ENCODE data around the gene ANTXR1. TPM values are rescaled to one million over a fixed set of nuclear protein-coding genes. Genes with fewer than 3 reads are reported as not detected.

The ANTXR1 gene
- total and polyA plus RNA-seq, 4 experiments from 2014 or later, result 0.58 TPM; not detected in 3

DNA sequence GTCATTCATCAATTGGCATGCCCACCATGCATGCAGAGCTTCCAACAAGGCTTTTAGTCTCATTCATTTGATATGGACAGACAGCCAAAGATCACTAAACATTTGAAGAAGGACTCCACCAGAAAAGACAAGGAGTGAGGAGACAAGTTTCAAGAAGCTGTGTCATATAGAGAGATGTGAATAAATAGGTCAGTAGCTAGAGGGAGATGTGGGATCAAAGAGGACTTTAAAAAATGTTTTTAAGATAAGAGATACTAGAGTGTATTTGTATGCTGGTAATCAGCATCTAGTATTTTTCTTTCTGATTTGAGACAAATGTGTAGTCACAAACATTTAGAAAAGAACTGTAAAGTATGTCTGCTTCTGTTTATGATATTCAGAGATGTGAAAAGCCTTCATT lies 48.5 kb downstream of the ANTXR1 start:
- H3K9me3 ChIP-seq (ENCODE audit: control insufficient read depth in 1 of 2, low read length in 2 of 2), result no peaks in the 10 kb centered on the region
- intact Hi-C loops (cut with micrococcal nuclease), result no loop called here
- H3K27ac ChIP-seq (ENCODE audit: low read depth, low read length), result no peak overlapping the region
- H3K4me1 ChIP-seq (ENCODE audit: insufficient read depth, low read length), result no peaks in the 10 kb centered on the region
- no peaks in the 10 kb centered on the region for H3K36me3 ChIP-seq (ENCODE audit: insufficient read depth, low read length)
- POLR2A ChIA-PET (ENCODE audit: partially characterized antibody), result no interaction called here
- no peaks in the 10 kb centered on the region for H3K27me3 ChIP-seq (ENCODE audit: insufficient read depth, low read length)
- H3K4me3 ChIP-seq (ENCODE audit: low read length in 2 of 2), result no peak overlapping the region
- Mint-ChIP-seq H3K4me3 (no peak overlapping the region), H3K9me3 (peaks cover 0 to 21% (median 12%) of the 10 kb centered on the region in 8 donors), H3K4me1 (no peaks in the 10 kb centered on the region), H3K27me3 (peaks cover 32% of the 10 kb centered on the region in 2 donors), H3K36me3 (no peaks in the 10 kb centered on the region), H3K27ac (no peak overlapping the region)
- no peak for DNase-seq
- CTCF ChIA-PET (ENCODE audit: partially characterized antibody), result no interaction called here

DNA sequence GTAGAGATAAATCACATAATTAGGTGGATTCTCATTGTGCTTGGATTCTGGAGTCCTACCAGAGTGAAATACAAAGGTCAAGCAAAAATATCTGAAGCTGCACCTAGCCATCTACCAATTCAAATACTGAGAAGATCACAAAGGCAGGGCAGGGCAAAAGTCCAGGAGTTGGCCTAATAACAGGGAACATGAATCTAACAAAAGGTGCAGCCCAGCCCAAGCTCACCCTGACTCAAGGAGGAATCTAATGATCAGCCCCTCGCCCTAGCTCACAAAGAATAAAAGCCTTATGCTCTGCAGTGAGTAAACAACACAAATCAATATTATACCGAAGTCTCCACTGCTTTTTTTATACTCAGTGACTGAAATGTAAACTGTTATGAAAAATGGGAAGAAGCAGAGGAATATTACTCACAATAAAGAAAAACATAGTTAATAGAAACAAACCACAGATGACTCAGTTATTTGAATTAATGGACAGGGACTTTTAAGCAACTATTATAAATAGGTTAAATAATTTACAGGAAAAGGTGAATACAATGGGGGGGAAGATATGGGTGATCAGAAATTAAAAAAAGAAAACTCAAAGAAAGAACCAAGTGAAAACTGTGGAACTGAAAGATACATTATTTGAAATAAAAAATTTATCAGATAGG lies 49.5 kb downstream of the ANTXR1 start:
- H3K36me3 ChIP-seq (ENCODE audit: insufficient read depth, low read length), result no peaks in the 10 kb centered on the region

DNA sequence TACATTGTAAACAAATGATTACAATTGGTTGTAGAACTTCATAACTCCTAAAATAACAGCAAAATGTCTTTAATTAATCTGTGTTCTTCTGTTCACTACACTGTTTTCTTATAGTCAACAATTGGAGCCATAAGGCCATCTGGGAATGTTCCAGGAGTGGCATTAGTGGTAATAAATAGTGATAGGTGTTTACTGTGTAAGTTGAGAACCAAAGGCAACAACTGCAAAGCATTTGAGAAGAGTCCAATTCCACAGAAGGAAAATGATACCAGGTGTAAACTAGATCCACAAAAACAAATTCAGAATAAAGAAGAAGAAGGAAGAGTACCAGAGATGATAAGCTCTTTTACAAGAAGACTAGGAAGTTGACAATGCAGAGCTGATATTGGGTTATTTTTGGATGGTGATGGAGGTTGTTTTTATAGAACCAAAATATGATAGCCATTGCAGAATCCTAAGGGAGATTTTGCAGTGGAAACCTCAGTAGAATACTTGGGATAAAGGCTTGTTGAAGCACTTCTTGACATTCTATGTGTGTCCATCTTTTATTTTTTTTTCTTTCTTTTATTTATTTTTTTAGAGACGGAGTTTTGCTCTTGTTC lies 52.9 kb downstream of the ANTXR1 start:
- Histone ChIP-seq H3K4me3 (ENCODE audit: low read length in 2 of 2) (no peak overlapping the region), H3K4me1 (ENCODE audit: insufficient read depth, low read length) (no peaks in the 10 kb centered on the region), H3K27ac (ENCODE audit: low read depth, low read length) (no peak overlapping the region), H3K9me3 (ENCODE audit: control insufficient read depth in 1 of 2, low read length in 2 of 2) (no peaks in the 10 kb centered on the region), H3K27me3 (ENCODE audit: insufficient read depth, low read length) (no peaks in the 10 kb centered on the region), H3K36me3 (ENCODE audit: insufficient read depth, low read length) (no peaks in the 10 kb centered on the region)
- CTCF ChIA-PET (ENCODE audit: partially characterized antibody), result no interaction called here
- POLR2A ChIA-PET (ENCODE audit: partially characterized antibody), result no interaction called here
- intact Hi-C loops (cut with micrococcal nuclease), result no loop called here
- Mint-ChIP-seq H3K4me1 (no peaks in the 10 kb centered on the region), H3K27me3 (peaks cover 20% of the 10 kb centered on the region in 2 donors), H3K27ac (no peak overlapping the region), H3K36me3 (no peaks in the 10 kb centered on the region), H3K9me3 (peaks cover 0 to 21% (median 12%) of the 10 kb centered on the region in 8 donors), H3K4me3 (no peak overlapping the region)
- no peak for DNase-seq

More for the DNA sequence above, 49.5 kb downstream of the ANTXR1 start:
- intact Hi-C loops (cut with micrococcal nuclease), result no loop called here
- H3K4me1 Mint-ChIP-seq, result no peaks in the 10 kb centered on the region
- DNase-seq, result no peak
- no peaks in the 10 kb centered on the region for H3K36me3 Mint-ChIP-seq
- no peaks in the 10 kb centered on the region for H3K27me3 ChIP-seq (ENCODE audit: insufficient read depth, low read length)
- peaks cover 0 to 21% (median 12%) of the 10 kb centered on the region in 8 donors for H3K9me3 Mint-ChIP-seq
- CTCF ChIA-PET (ENCODE audit: partially characterized antibody), result no interaction called here
- peaks cover 32 to 34% of the 10 kb centered on the region in 2 donors for H3K27me3 Mint-ChIP-seq
- H3K27ac Mint-ChIP-seq, result no peak overlapping the region
- no peak overlapping the region for H3K27ac ChIP-seq (ENCODE audit: low read depth, low read length)
- no peaks in the 10 kb centered on the region for H3K4me1 ChIP-seq (ENCODE audit: insufficient read depth, low read length)
- no peak overlapping the region for H3K4me3 Mint-ChIP-seq
- POLR2A ChIA-PET (ENCODE audit: partially characterized antibody), result no interaction called here
- no peaks in the 10 kb centered on the region for H3K9me3 ChIP-seq (ENCODE audit: control insufficient read depth in 1 of 2, low read length in 2 of 2)
- H3K4me3 ChIP-seq (ENCODE audit: low read length in 2 of 2), result no peak overlapping the region

DNA sequence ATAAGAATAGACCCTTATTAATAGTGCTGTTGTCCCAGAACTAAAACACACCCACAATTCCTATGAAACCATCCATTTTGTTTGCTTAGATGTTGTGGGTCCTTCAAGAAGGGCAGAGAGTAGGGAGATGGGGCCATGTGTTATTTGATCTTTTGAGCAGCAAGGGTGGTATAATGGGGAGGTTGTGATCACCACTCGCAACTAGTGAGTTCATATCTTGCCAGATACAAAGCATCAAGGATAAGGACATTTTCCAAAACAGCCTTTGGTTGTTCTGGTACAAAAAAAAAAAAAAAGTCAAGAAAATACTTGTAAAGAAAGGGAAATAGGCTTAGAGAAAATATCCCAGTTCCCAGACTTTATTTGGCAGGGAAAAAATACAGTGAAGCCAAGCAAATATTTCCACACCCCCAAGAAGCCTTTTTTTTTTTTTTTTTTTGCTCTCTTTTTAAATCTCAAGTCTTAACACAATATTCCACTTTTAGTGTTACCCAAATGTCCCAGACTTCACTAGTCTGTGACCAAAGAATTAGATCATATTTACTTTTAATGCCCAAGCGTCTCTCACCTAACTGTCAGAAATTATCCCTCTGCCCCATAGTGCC lies 54.1 kb downstream of the ANTXR1 start:
- Mint-ChIP-seq H3K4me1 (no peaks in the 10 kb centered on the region), H3K27ac (no peak overlapping the region), H3K27me3 (peaks cover 8 to 9% of the 10 kb centered on the region in 2 donors), H3K36me3 (no peaks in the 10 kb centered on the region), H3K4me3 (no peak overlapping the region), H3K9me3 (peaks cover 0 to 17% (median 12%) of the 10 kb centered on the region in 8 donors)
- Histone ChIP-seq H3K27me3 (ENCODE audit: insufficient read depth, low read length) (no peaks in the 10 kb centered on the region), H3K9me3 (ENCODE audit: control insufficient read depth in 1 of 2, low read length in 2 of 2) (no peaks in the 10 kb centered on the region), H3K4me1 (ENCODE audit: insufficient read depth, low read length) (no peaks in the 10 kb centered on the region), H3K27ac (ENCODE audit: low read depth, low read length) (no peak overlapping the region), H3K4me3 (ENCODE audit: low read length in 2 of 2) (no peak overlapping the region), H3K36me3 (ENCODE audit: insufficient read depth, low read length) (no peaks in the 10 kb centered on the region)
- no peak for DNase-seq
- ChIA-PET CTCF (ENCODE audit: partially characterized antibody) (no interaction called here), POLR2A (ENCODE audit: partially characterized antibody) (no interaction called here)
- intact Hi-C loops (cut with micrococcal nuclease), result no loop called here

DNA sequence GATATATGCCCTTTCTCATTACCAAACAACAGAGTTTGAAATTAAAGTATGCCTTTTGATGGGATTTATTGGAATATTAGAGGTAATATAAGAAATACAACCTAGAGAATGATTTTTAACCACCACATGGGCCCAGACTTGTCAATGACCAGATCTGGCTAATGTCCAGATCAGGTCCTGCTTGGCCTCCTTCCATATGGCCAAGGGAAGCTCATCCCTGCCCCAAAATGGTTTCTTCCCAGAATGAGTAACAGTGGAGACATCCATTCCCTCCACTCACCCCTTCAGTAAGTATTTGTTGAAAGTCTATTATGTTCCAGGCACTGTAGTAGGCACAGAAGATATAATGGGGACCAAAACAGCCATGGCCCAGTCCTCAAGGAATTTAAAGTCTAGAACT lies 54.9 kb downstream of the ANTXR1 start:
- no peaks in the 10 kb centered on the region for H3K4me1 ChIP-seq (ENCODE audit: insufficient read depth, low read length)
- Mint-ChIP-seq H3K36me3 (no peaks in the 10 kb centered on the region), H3K4me3 (no peak overlapping the region), H3K27ac (no peak overlapping the region), H3K27me3 (peaks cover 7% of the 10 kb centered on the region in 2 donors), H3K4me1 (no peaks in the 10 kb centered on the region), H3K9me3 (peaks cover 0 to 13% (median 10%) of the 10 kb centered on the region in 8 donors)
- no peaks in the 10 kb centered on the region for H3K27me3 ChIP-seq (ENCODE audit: insufficient read depth, low read length)
- no peaks in the 10 kb centered on the region for H3K36me3 ChIP-seq (ENCODE audit: insufficient read depth, low read length)
- intact Hi-C loops (cut with micrococcal nuclease), result no loop called here
- no peak overlapping the region for H3K4me3 ChIP-seq (ENCODE audit: low read length in 2 of 2)
- H3K9me3 ChIP-seq (ENCODE audit: control insufficient read depth in 1 of 2, low read length in 2 of 2), result no peaks in the 10 kb centered on the region
- ChIA-PET POLR2A (ENCODE audit: partially characterized antibody) (no interaction called here), CTCF (ENCODE audit: partially characterized antibody) (no interaction called here)
- H3K27ac ChIP-seq (ENCODE audit: low read depth, low read length), result no peak overlapping the region
- DNase-seq, result no peak

DNA sequence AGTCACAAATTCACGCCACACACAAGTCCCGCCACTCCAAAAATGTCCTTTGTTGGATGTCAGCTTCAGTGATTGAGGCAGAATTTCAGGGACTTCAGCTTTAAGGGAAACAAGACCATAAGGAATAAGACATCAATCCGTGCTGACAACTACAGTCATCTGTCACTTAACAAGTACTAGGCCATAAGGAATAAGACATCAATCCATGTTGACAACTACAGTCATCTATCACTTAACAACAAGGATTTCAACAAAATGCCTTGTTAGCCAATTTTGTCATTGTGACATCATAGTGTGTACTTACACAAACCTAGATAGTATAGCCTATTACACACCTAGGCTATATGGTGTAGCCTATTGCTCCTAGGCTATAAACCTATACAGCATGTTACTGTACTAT lies 58.0 kb downstream of the ANTXR1 start:
- no peaks in the 10 kb centered on the region for H3K9me3 ChIP-seq (ENCODE audit: control insufficient read depth in 1 of 2, low read length in 2 of 2)
- no peak overlapping the region for H3K27ac ChIP-seq (ENCODE audit: low read depth, low read length)
- Mint-ChIP-seq H3K9me3 (peaks cover 0 to 2% (median 0%) of the 10 kb centered on the region in 8 donors), H3K36me3 (no peaks in the 10 kb centered on the region), H3K27ac (no peak overlapping the region), H3K27me3 (peaks cover 3 to 4% of the 10 kb centered on the region in 2 donors), H3K4me1 (no peaks in the 10 kb centered on the region), H3K4me3 (no peak overlapping the region)
- no peak for DNase-seq
- no peaks in the 10 kb centered on the region for H3K27me3 ChIP-seq (ENCODE audit: insufficient read depth, low read length)
- intact Hi-C loops (cut with micrococcal nuclease), result no loop called here
- H3K4me3 ChIP-seq (ENCODE audit: low read length in 2 of 2), result no peak overlapping the region
- H3K4me1 ChIP-seq (ENCODE audit: insufficient read depth, low read length), result no peaks in the 10 kb centered on the region
- POLR2A ChIA-PET (ENCODE audit: partially characterized antibody), result no interaction called here
- CTCF ChIA-PET (ENCODE audit: partially characterized antibody), result no interaction called here
- H3K36me3 ChIP-seq (ENCODE audit: insufficient read depth, low read length), result no peaks in the 10 kb centered on the region

DNA sequence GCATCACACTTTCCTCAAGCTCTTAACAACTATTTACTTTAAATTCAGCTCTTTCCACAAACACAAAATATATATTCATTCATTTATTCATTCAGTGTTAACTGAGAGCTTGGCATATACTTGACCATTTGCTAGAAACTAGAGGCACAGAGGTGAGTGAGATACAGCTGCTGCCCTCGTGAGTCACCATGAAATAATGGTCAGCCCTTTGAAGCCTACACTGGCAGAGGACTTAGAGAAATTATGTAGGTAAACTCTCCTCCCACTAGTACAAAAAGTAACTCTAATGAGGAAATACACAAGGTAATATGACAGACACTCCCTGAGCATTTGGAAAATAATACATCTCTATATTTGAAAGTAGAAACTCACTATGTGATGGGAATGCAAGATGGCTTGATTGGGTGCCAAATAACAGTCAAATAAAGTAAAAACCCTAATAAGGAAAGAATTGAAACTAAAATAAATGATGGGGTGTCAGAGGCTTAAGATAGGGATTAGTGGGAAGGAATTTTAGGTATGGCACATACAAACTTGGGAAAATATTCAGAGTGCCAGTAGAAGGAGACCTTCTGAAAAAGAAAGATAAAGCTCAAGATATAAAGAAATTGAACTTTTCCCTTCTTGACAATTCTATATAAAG lies 61.1 kb downstream of the ANTXR1 start:
- H3K4me3 Mint-ChIP-seq, result no peak overlapping the region
- POLR2A ChIA-PET (ENCODE audit: partially characterized antibody), result no interaction called here
- H3K4me1 Mint-ChIP-seq, result no peaks in the 10 kb centered on the region

More for the DNA sequence above, 61.1 kb downstream of the ANTXR1 start:
- Histone ChIP-seq H3K4me1 (ENCODE audit: insufficient read depth, low read length) (no peaks in the 10 kb centered on the region), H3K36me3 (ENCODE audit: insufficient read depth, low read length) (no peaks in the 10 kb centered on the region), H3K4me3 (ENCODE audit: low read length in 2 of 2) (no peak overlapping the region), H3K27me3 (ENCODE audit: insufficient read depth, low read length) (no peaks in the 10 kb centered on the region), H3K27ac (ENCODE audit: low read depth, low read length) (no peak overlapping the region), H3K9me3 (ENCODE audit: control insufficient read depth in 1 of 2, low read length in 2 of 2) (no peaks in the 10 kb centered on the region)
- Mint-ChIP-seq H3K36me3 (no peaks in the 10 kb centered on the region), H3K27me3 (peaks cover 0 to 10% of the 10 kb centered on the region in 2 donors), H3K9me3 (no peaks in the 10 kb centered on the region), H3K27ac (no peak overlapping the region)
- DNase-seq, result no peak
- CTCF ChIA-PET (ENCODE audit: partially characterized antibody), result no interaction called here
- intact Hi-C loops (cut with micrococcal nuclease), result no loop called here
